Measurements from ENCODE around the gene AP1G1.

Gene AP1G1

GRCh38 chr16:71748226-71748625 is 60.4 kb downstream of the AP1G1 start:
- no peak for DNase-seq

- DNase-seq: peak in 3 of 6 experiments; percentile 21 to 58 (median 42)
Observed at GRCh38 chr16:71746442-71747046, 62.1 kb downstream of the AP1G1 start.

GRCh38 chr16:71738855-71739254 is 69.8 kb downstream of the AP1G1 start:
- DNase-seq: no peak

- no peak for DNase-seq
Observed at GRCh38 chr16:71737501-71737900, 71.1 kb downstream of the AP1G1 start.

GRCh38 chr16:71734511-71734910 is 74.1 kb downstream of the AP1G1 start:
- no peak for DNase-seq

GRCh38 chr16:71732587-71732986 is 76.0 kb downstream of the AP1G1 start:
- DNase-seq: no peak

GRCh38 chr16:71727551-71728324 is 80.9 kb downstream of the AP1G1 start:
- no peak for DNase-seq

- no peak for DNase-seq
Observed at GRCh38 chr16:71726476-71727315, 81.9 kb downstream of the AP1G1 start.

GRCh38 chr16:71724320-71724751 is 84.3 kb downstream of the AP1G1 start, which contains the start of gene PHLPP2:
PHLPP2 (minus strand) TSS chr16:71724701; CDS start chr16:71714795, 9,906 bp downstream.
- DNase-seq: no peak

GRCh38 chr16:71723537-71724319 is 84.9 kb downstream of the AP1G1 start:
- peak; percentile 72 to 97 (median 90) for DNase-seq

GRCh38 chr16:71722801-71723536 is 85.7 kb downstream of the AP1G1 start:
- peak; percentile 44 to 73 (median 56) for DNase-seq

- no peak for DNase-seq
Observed at GRCh38 chr16:71721066-71721740, 87.4 kb downstream of the AP1G1 start.

GRCh38 chr16:71712501-71712900 is 96.1 kb downstream of the AP1G1 start:
- no peak for DNase-seq

- no peak for DNase-seq
Observed at GRCh38 chr16:71711789-71712188, 96.8 kb downstream of the AP1G1 start.

- no peak for DNase-seq
Observed at GRCh38 chr16:71709229-71709781, 99.3 kb downstream of the AP1G1 start.

GRCh38 chr16:71708696-71709095 is 99.9 kb downstream of the AP1G1 start:
- DNase-seq: no peak

- DNase-seq: no peak
Observed at GRCh38 chr16:71707199-71707598, 101.4 kb downstream of the AP1G1 start.

GRCh38 chr16:71706046-71706445 is 102.6 kb downstream of the AP1G1 start:
- no peak for DNase-seq

GRCh38 chr16:71703333-71703732 is 105.3 kb downstream of the AP1G1 start:
- DNase-seq: no peak

GRCh38 chr16:71700831-71701230 is 107.8 kb downstream of the AP1G1 start:
- no peak for DNase-seq

GRCh38 chr16:71698491-71698890 is 110.1 kb downstream of the AP1G1 start:
- DNase-seq: no peak

All from stimulated activated naive CD4-positive, alpha-beta T cell (primary cell).